OCI-LY7 (cell line): ENCODE data around the gene KLHL3. TPM values are rescaled to one million over a fixed set of nuclear protein-coding genes. Genes with fewer than 3 reads are reported as not detected.

Source experiments
- BruUV-seq: library from RNA; stranded (reverse); fragments of 400-500 nt; replicated peaks from 2 replicates; lab custom pipeline; 2021; lab: Mats Ljungman, UMichigan
- CTCF ChIA-PET: fragments of 300-600 bp; sonication (Branson Sonifier 250); formaldehyde crosslinking; loops from one replicate; lab custom pipeline; 2022; ENCODE audit warnings: antibody characterized with exemption; ENCODE audit not compliant: unreplicated experiment; lab: Charles Lee
- POLR2A ChIA-PET: fragments of 300-600 bp; sonication (Branson Sonifier 250); formaldehyde crosslinking; loops from one replicate; lab custom pipeline; 2022; ENCODE audit warnings: antibody characterized with exemption; lab: Charles Lee
- DNase-seq: peaks from one replicate; pipeline ENCODE4 v3.0.0-alpha.2; 2015; ENCODE audit warnings: low spot score
- H2AFZ ChIP-seq: fragments of 200-600 bp; sonication (generic), shearing (Covaris generic); 2 replicates; pipeline ENCODE4 v1.6.1; 2014; ENCODE audit warnings: mild to moderate bottlenecking, antibody characterized with exemption, low read length, moderate library complexity
- H3K27ac ChIP-seq: fragments of 200-600 bp; sonication (generic); 2 replicates; pipeline ENCODE4 v1.5.1; 2014; ENCODE audit warnings: mixed run types, low read depth, mild to moderate bottlenecking, moderate library complexity, low read length, inconsistent platforms; ENCODE audit not compliant: poor library complexity, severe bottlenecking
- H3K36me3 ChIP-seq: fragments of 200-600 bp; sonication (generic); 2 replicates; pipeline ENCODE4 v1.6.1; 2014; ENCODE audit warnings: mild to moderate bottlenecking, antibody characterized with exemption, low read length, moderate library complexity, mixed read lengths; ENCODE audit not compliant: insufficient read depth
- H3K4me1 ChIP-seq: fragments of 200-600 bp; sonication (generic); 2 replicates; pipeline ENCODE4 v1.5.1; 2014; ENCODE audit warnings: mild to moderate bottlenecking, low read length; ENCODE audit not compliant: insufficient read depth, poor library complexity, severe bottlenecking
- H3K4me2 ChIP-seq: fragments of 200-600 bp; sonication (generic); 2 replicates; pipeline ENCODE4 v1.6.1; 2014; ENCODE audit warnings: mild to moderate bottlenecking, low read length
- H3K4me3 ChIP-seq: fragments of 200-600 bp; sonication (generic); 2 replicates; pipeline ENCODE4 v1.5.1; 2014; ENCODE audit warnings: mild to moderate bottlenecking, low read depth, low read length; ENCODE audit not compliant: poor library complexity, severe bottlenecking
- H3K79me2 ChIP-seq: fragments of 200-600 bp; sonication (generic); 2 replicates; pipeline ENCODE4 v1.6.1; 2016; ENCODE audit warnings: low read depth, mild to moderate bottlenecking, low read length, moderate library complexity, mixed read lengths; ENCODE audit not compliant: insufficient read depth
- H3K9me2 ChIP-seq: fragments of 200-600 bp; sonication (generic); 2 replicates; pipeline ENCODE4 v1.6.1; 2016; ENCODE audit warnings: mild to moderate bottlenecking, low read length, mixed read lengths; ENCODE audit not compliant: insufficient read depth
- H3K9me3 ChIP-seq: fragments of 200-600 bp; sonication (generic); 2 replicates; pipeline ENCODE4 v1.6.1; 2014; ENCODE audit warnings: mild to moderate bottlenecking, mixed run types, low read length, mixed read lengths
- H4K20me1 ChIP-seq: fragments of 200-600 bp; sonication (generic); 2 replicates; pipeline ENCODE4 v1.6.1; 2014; ENCODE audit warnings: mild to moderate bottlenecking, antibody characterized with exemption, low read length, moderate library complexity, mixed read lengths; ENCODE audit not compliant: insufficient read depth
- CTCF ChIP-seq: fragments of 200-600 bp; sonication (generic); conservative IDR thresholded peaks from 2 replicates; pipeline ENCODE4 v1.5.1; 2014; ENCODE audit warnings: mild to moderate bottlenecking, antibody characterized with exemption, low read length, moderate library complexity, mixed read lengths
- EZH2phosphoT487 ChIP-seq: fragments of 200-600 bp; sonication (generic); IDR thresholded peaks from 2 replicates; pipeline ENCODE4 v1.6.1; 2018; ENCODE audit warnings: low read depth, borderline replicate concordance, mild to moderate bottlenecking, mixed run types, antibody characterized with exemption, low read length, moderate library complexity, mixed read lengths
- intact Hi-C: fragments of 100-400 bp; cut with micrococcal nuclease; formaldehyde crosslinking; loops from one replicate; pipeline ENCODE4 v1.10.0; 2022; ENCODE audit not compliant: unreplicated experiment
- total RNA-seq, 2 experiments: library from RNA; depleted of rRNA in 1 of 2; stranded (reverse); fragments of >200 nt in 1 of 2; shearing (Covaris generic) in 1 of 2; gene quantifications; 2 replicates each; pipeline ENCODE4 v1.2.3, GENCODE V29; 2014 to 2022

The KLHL3 gene
- total RNA-seq, 2 experiments from 2014 or later = 0.28 to 6.2 TPM

GRCh38 chr5:137706841-137707240 is 29.0 kb downstream of the KLHL3 start:
- BruUV-seq = no TSS peak
- Histone ChIP-seq H3K4me3 (no peak overlapping the region), H3K9me2 (no peaks in the 10 kb centered on the region), H3K9me3 (no peaks in the 10 kb centered on the region), H3K36me3 (no peaks in the 10 kb centered on the region), H3K4me1 (no peaks in the 10 kb centered on the region), H4K20me1 (no peaks in the 10 kb centered on the region), H3K27ac (no peak overlapping the region), H3K79me2 (no peaks in the 10 kb centered on the region), H2AFZ (no peak overlapping the region), H3K4me2 (no peak overlapping the region)
- intact Hi-C loops = no loop called here
- ChIA-PET POLR2A (no interaction called here), CTCF (no interaction called here)
- no peak for TF ChIP-seq EZH2phosphoT487
- TF ChIP-seq CTCF = no peak
- no peak for DNase-seq

GRCh38 chr5:137705106-137705505 is 30.8 kb downstream of the KLHL3 start:
- POLR2A ChIA-PET = no interaction called here
- no peaks in the 10 kb centered on the region for H3K9me2 ChIP-seq
- CTCF ChIA-PET = no interaction called here
- no peaks in the 10 kb centered on the region for H4K20me1 ChIP-seq
- no peak overlapping the region for H3K4me3 ChIP-seq
- H3K4me2 ChIP-seq = no peak overlapping the region
- no TSS peak for BruUV-seq
- H3K36me3 ChIP-seq = no peaks in the 10 kb centered on the region
- intact Hi-C loops = no loop called here
- TF ChIP-seq EZH2phosphoT487 (no peak), CTCF (no peak)
- no peaks in the 10 kb centered on the region for H3K4me1 ChIP-seq
- H3K27ac ChIP-seq = no peak overlapping the region
- no peaks in the 10 kb centered on the region for H3K79me2 ChIP-seq
- H3K9me3 ChIP-seq = no peaks in the 10 kb centered on the region
- H2AFZ ChIP-seq = no peak overlapping the region
- no peak for DNase-seq

- intact Hi-C loops = no loop called here
- no peak for DNase-seq
- ChIA-PET CTCF (no interaction called here), POLR2A (no interaction called here)
- H3K4me2 ChIP-seq = no peak overlapping the region
- no peaks in the 10 kb centered on the region for H3K4me1 ChIP-seq
- no peaks in the 10 kb centered on the region for H4K20me1 ChIP-seq
- no peaks in the 10 kb centered on the region for H3K9me3 ChIP-seq
- H3K27ac ChIP-seq = no peak overlapping the region
- H3K79me2 ChIP-seq = no peaks in the 10 kb centered on the region
- no peaks in the 10 kb centered on the region for H3K36me3 ChIP-seq
- H3K4me3 ChIP-seq = no peak overlapping the region
- H2AFZ ChIP-seq = no peak overlapping the region
- BruUV-seq = no TSS peak
- H3K9me2 ChIP-seq = no peaks in the 10 kb centered on the region
- TF ChIP-seq CTCF = no peak
- TF ChIP-seq EZH2phosphoT487 = no peak
Measured at GRCh38 chr5:137703565-137703964, 32.3 kb downstream of the KLHL3 start.
